ENCODE results near the gene TMEM37. TPM values are rescaled to one million over a fixed set of nuclear protein-coding genes. Genes with fewer than 3 reads are reported as not detected.

Gene TMEM37
- total and polyA plus RNA-seq, 4 donors = 17.6 to 125 (median 37.4) TPM

DNA sequence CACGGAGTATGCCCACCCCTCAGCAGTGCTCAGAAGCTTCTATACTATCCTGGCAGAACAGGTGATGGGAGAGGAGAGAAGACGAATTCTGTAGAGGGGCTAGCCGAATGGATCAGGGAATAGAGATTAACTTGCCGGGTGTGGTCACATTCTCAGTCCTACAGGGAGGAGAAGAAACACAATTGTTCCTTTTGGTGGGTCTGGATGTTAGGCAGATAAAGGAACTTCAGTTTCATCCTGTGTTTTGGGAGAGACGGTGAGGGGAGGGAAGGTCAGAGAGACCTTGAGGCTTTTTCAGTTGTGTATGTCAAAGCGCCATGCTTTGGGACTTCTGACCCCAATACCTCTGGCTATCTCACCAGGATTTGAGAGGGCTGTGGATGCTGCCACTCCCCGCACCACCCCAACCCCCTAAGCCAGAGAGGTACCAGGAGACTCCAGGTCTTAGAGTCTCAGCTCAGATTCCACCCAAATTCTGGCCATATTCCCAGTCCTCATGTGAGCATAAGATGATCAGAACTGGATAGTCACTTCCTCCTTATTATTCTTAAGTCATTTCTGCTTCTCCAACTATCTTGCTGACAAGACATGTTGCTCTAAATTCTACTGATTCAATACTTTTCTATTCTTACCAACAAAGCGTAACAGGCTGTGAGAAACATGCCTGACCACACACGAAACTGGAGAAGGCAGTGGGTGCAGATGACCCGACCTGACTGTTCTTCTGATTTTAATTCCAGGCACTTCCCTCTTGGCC lies 2.3 kb upstream of the TMEM37 start:
- H3K27ac ChIP-seq (ENCODE audit: low read depth in 1 of 2, low read length in 2 of 2) = peak overlapping the region; percentile 92 to 95
- no peak overlapping the region for H3K4me3 ChIP-seq (ENCODE audit: low read depth in 1 of 3, low read length in 3 of 3)
- WGBS = 77% methylated on average over 10 of the region's 10 CpGs
- no peaks in the 10 kb centered on the region for H3K27me3 ChIP-seq (ENCODE audit: control insufficient read depth in 4 of 4, insufficient read depth in 4 of 4, low read length in 3 of 4)
- no peak overlapping the region for H3K9ac ChIP-seq (ENCODE audit: low read depth in 1 of 2, low read length in 2 of 2)
- no peak for DNase-seq (ENCODE audit: low spot score)
- no peaks in the 10 kb centered on the region for H3K36me3 ChIP-seq (ENCODE audit: control insufficient read depth in 4 of 4, insufficient read depth in 3 of 4, low read depth in 1 of 4, low read length in 3 of 4)
- TF ChIP-seq RAD21 (IDR thresholded peaks at IDR 0.05) = peak in 1 of 2 donors; percentile 3
- TF ChIP-seq, protein P1, sequence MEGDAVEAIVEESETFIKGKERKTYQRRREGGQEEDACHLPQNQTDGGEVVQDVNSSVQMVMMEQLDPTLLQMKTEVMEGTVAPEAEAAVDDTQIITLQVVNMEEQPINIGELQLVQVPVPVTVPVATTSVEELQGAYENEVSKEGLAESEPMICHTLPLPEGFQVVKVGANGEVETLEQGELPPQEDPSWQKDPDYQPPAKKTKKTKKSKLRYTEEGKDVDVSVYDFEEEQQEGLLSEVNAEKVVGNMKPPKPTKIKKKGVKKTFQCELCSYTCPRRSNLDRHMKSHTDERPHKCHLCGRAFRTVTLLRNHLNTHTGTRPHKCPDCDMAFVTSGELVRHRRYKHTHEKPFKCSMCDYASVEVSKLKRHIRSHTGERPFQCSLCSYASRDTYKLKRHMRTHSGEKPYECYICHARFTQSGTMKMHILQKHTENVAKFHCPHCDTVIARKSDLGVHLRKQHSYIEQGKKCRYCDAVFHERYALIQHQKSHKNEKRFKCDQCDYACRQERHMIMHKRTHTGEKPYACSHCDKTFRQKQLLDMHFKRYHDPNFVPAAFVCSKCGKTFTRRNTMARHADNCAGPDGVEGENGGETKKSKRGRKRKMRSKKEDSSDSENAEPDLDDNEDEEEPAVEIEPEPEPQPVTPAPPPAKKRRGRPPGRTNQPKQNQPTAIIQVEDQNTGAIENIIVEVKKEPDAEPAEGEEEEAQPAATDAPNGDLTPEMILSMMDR (IDR thresholded peaks at IDR 0.05; ENCODE audit: low read depth, low read length, missing input control) = no peak
- TF ChIP-seq RXRA (IDR thresholded peaks at IDR 0.05) = peak in 1 of 2 donors; percentile 18
- TF ChIP-seq FOXA1 (IDR thresholded peaks at IDR 0.05) = no peak
- TF ChIP-seq, protein P2, sequence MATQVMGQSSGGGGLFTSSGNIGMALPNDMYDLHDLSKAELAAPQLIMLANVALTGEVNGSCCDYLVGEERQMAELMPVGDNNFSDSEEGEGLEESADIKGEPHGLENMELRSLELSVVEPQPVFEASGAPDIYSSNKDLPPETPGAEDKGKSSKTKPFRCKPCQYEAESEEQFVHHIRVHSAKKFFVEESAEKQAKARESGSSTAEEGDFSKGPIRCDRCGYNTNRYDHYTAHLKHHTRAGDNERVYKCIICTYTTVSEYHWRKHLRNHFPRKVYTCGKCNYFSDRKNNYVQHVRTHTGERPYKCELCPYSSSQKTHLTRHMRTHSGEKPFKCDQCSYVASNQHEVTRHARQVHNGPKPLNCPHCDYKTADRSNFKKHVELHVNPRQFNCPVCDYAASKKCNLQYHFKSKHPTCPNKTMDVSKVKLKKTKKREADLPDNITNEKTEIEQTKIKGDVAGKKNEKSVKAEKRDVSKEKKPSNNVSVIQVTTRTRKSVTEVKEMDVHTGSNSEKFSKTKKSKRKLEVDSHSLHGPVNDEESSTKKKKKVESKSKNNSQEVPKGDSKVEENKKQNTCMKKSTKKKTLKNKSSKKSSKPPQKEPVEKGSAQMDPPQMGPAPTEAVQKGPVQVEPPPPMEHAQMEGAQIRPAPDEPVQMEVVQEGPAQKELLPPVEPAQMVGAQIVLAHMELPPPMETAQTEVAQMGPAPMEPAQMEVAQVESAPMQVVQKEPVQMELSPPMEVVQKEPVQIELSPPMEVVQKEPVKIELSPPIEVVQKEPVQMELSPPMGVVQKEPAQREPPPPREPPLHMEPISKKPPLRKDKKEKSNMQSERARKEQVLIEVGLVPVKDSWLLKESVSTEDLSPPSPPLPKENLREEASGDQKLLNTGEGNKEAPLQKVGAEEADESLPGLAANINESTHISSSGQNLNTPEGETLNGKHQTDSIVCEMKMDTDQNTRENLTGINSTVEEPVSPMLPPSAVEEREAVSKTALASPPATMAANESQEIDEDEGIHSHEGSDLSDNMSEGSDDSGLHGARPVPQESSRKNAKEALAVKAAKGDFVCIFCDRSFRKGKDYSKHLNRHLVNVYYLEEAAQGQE (IDR thresholded peaks at IDR 0.05) = peak; percentile 15
- TF ChIP-seq SP1 (IDR thresholded peaks at IDR 0.05) = no peak
- TF ChIP-seq YY1 (IDR thresholded peaks at IDR 0.05) = peak; percentile 32
- no peaks in the 10 kb centered on the region for H3K9me3 ChIP-seq (ENCODE audit: control insufficient read depth in 4 of 4, low read length in 3 of 4)
- peaks cover 23 to 62% (median 40%) of the 10 kb centered on the region in 4 donors for H3K4me1 ChIP-seq (ENCODE audit: control insufficient read depth in 4 of 4, insufficient read depth in 4 of 4, low read length in 3 of 4)

DNA sequence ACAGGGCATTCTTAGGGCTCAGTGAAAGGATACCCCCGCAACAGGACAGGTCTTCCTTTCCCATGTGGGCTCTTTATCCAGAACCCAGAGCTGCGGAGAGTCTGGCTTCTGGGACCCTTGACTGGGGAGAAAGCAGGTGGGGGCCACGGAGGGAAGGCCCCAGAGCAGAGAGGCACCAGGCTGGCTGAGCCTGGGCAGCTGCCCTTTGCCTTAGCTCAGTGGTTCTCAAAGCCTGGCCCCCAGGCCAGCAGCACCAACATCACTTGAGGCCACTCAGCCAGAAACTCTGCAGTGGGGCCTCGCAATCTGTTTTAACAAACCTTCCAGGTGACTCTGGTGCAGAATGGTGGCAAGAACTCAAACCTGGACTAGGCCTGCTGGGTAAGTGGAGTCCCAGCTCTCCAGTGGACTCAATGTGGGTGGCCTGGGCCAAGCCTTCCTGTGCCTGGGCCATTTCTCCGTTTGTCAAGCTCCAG lies 1.6 kb upstream of the TMEM37 start:
- Histone ChIP-seq H3K36me3 (ENCODE audit: control insufficient read depth in 4 of 4, insufficient read depth in 3 of 4, low read depth in 1 of 4, low read length in 3 of 4) (no peaks in the 10 kb centered on the region), H3K4me1 (ENCODE audit: control insufficient read depth in 4 of 4, insufficient read depth in 4 of 4, low read length in 3 of 4) (peaks cover 27 to 68% (median 47%) of the 10 kb centered on the region in 4 donors), H3K9me3 (ENCODE audit: control insufficient read depth in 4 of 4, low read length in 3 of 4) (no peaks in the 10 kb centered on the region), H3K4me3 (ENCODE audit: low read depth in 1 of 3, low read length in 3 of 3) (no peak overlapping the region), H3K27ac (ENCODE audit: low read depth in 1 of 2, low read length in 2 of 2) (peak overlapping the region; percentile 92 to 95), H3K27me3 (ENCODE audit: control insufficient read depth in 4 of 4, insufficient read depth in 4 of 4, low read length in 3 of 4) (no peaks in the 10 kb centered on the region), H3K9ac (ENCODE audit: low read depth in 1 of 2, low read length in 2 of 2) (no peak overlapping the region)
- WGBS = 92% methylated on average over 5 of the region's 5 CpGs
- TF ChIP-seq TAF1 (conservative IDR thresholded peaks at IDR 0.05) (no peak), NR2F2 (IDR thresholded peaks at IDR 0.05) (no peak), GABPA (IDR thresholded peaks at IDR 0.05 in 1 of 2, conservative IDR thresholded peaks at IDR 0.05 in 1 of 2) (no peak), YY1 (IDR thresholded peaks at IDR 0.05) (no peak), JUND (IDR thresholded peaks at IDR 0.05) (no peak), FOXA2 (IDR thresholded peaks at IDR 0.05) (no peak), FOXA1 (IDR thresholded peaks at IDR 0.05) (no peak), HNF4A (conservative IDR thresholded peaks at IDR 0.05) (no peak), SP1 (IDR thresholded peaks at IDR 0.05) (no peak), MAX (IDR thresholded peaks at IDR 0.05) (no peak), HNF4G (IDR thresholded peaks at IDR 0.05) (no peak), EGR1 (IDR thresholded peaks at IDR 0.05; ENCODE audit: low read depth in 2 of 2) (no peak), RAD21 (IDR thresholded peaks at IDR 0.05) (no peak), RXRA (IDR thresholded peaks at IDR 0.05) (no peak)
- TF ChIP-seq, protein P1 (IDR thresholded peaks at IDR 0.05; ENCODE audit: low read depth, low read length, missing input control) = no peak
- DNase-seq (ENCODE audit: low spot score) = no peak

Measured in liver (tissue), 9 donors.